ENCODE results near the gene RCN1. TPM values are rescaled to one million over a fixed set of nuclear protein-coding genes. Genes with fewer than 3 reads are reported as not detected.

RCN1 gene
- total and polyA plus RNA-seq, 9 of the 15 experiments (the other 6 are each of a cell fraction or from before 2014, with no cell fraction given), result 2.1 to 8.7 (median 7.2) TPM

DNA sequence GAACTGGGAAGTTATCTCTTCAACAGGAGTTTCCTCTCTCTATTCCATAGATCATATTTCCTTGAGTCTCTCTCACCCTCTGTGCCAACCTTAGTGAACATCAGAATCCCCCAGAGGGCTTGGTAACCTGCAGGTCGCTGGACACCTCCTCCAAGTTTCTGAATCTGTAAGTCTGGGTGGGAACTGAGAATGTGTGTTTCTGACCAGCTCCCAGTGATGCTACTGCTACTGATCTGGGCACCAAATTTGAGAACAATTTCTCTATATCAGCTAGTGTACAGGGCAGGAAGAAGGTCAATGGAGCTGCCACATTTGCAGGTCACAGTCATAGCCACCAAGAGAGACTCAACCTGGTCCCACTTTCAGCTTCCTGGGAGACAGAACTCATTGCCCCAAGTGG lies 62.9 kb downstream of the RCN1 start:
- in situ Hi-C loops (cut with MboI), result loop anchor here (25.0 kb wide), 1 partner anchor 916 kb away; no protein-coding TSS in a partner anchor
- intact Hi-C loops (cut with micrococcal nuclease), result no loop called here
- POLR2A ChIA-PET, result interaction anchor here (1.3 kb wide), 1 partner anchor 9 kb away, joined by 3 read pairs; no protein-coding TSS in a partner anchor
- TF ChIP-seq NONO (IDR thresholded peaks at IDR 0.05; ENCODE audit: low read depth in 2 of 2, low read length in 1 of 2) (no peak), TAL1 (IDR thresholded peaks at IDR 0.05) (no peak), ETS2 (tag; IDR thresholded peaks at IDR 0.05; ENCODE audit: borderline replicate concordance, poor library complexity, severe bottlenecking) (no peak), FOXM1 (IDR thresholded peaks at IDR 0.05; ENCODE audit: low read depth) (no peak), FOXM1 (CRISPR knock-in tag; IDR thresholded peaks at IDR 0.05; ENCODE audit: low read depth) (no peak), NRF1 (conservative IDR thresholded peaks at IDR 0.05 in 1 of 2, IDR thresholded peaks at IDR 0.05 in 1 of 2) (no peak), MECOM (CRISPR knock-in tag; IDR thresholded peaks at IDR 0.05) (no peak), GABPB2 (CRISPR knock-in tag; conservative IDR thresholded peaks at IDR 0.05) (no peak), ZNF239 (CRISPR knock-in tag; IDR thresholded peaks at IDR 0.05) (no peak)
- TF ChIP-seq, protein P1, sequence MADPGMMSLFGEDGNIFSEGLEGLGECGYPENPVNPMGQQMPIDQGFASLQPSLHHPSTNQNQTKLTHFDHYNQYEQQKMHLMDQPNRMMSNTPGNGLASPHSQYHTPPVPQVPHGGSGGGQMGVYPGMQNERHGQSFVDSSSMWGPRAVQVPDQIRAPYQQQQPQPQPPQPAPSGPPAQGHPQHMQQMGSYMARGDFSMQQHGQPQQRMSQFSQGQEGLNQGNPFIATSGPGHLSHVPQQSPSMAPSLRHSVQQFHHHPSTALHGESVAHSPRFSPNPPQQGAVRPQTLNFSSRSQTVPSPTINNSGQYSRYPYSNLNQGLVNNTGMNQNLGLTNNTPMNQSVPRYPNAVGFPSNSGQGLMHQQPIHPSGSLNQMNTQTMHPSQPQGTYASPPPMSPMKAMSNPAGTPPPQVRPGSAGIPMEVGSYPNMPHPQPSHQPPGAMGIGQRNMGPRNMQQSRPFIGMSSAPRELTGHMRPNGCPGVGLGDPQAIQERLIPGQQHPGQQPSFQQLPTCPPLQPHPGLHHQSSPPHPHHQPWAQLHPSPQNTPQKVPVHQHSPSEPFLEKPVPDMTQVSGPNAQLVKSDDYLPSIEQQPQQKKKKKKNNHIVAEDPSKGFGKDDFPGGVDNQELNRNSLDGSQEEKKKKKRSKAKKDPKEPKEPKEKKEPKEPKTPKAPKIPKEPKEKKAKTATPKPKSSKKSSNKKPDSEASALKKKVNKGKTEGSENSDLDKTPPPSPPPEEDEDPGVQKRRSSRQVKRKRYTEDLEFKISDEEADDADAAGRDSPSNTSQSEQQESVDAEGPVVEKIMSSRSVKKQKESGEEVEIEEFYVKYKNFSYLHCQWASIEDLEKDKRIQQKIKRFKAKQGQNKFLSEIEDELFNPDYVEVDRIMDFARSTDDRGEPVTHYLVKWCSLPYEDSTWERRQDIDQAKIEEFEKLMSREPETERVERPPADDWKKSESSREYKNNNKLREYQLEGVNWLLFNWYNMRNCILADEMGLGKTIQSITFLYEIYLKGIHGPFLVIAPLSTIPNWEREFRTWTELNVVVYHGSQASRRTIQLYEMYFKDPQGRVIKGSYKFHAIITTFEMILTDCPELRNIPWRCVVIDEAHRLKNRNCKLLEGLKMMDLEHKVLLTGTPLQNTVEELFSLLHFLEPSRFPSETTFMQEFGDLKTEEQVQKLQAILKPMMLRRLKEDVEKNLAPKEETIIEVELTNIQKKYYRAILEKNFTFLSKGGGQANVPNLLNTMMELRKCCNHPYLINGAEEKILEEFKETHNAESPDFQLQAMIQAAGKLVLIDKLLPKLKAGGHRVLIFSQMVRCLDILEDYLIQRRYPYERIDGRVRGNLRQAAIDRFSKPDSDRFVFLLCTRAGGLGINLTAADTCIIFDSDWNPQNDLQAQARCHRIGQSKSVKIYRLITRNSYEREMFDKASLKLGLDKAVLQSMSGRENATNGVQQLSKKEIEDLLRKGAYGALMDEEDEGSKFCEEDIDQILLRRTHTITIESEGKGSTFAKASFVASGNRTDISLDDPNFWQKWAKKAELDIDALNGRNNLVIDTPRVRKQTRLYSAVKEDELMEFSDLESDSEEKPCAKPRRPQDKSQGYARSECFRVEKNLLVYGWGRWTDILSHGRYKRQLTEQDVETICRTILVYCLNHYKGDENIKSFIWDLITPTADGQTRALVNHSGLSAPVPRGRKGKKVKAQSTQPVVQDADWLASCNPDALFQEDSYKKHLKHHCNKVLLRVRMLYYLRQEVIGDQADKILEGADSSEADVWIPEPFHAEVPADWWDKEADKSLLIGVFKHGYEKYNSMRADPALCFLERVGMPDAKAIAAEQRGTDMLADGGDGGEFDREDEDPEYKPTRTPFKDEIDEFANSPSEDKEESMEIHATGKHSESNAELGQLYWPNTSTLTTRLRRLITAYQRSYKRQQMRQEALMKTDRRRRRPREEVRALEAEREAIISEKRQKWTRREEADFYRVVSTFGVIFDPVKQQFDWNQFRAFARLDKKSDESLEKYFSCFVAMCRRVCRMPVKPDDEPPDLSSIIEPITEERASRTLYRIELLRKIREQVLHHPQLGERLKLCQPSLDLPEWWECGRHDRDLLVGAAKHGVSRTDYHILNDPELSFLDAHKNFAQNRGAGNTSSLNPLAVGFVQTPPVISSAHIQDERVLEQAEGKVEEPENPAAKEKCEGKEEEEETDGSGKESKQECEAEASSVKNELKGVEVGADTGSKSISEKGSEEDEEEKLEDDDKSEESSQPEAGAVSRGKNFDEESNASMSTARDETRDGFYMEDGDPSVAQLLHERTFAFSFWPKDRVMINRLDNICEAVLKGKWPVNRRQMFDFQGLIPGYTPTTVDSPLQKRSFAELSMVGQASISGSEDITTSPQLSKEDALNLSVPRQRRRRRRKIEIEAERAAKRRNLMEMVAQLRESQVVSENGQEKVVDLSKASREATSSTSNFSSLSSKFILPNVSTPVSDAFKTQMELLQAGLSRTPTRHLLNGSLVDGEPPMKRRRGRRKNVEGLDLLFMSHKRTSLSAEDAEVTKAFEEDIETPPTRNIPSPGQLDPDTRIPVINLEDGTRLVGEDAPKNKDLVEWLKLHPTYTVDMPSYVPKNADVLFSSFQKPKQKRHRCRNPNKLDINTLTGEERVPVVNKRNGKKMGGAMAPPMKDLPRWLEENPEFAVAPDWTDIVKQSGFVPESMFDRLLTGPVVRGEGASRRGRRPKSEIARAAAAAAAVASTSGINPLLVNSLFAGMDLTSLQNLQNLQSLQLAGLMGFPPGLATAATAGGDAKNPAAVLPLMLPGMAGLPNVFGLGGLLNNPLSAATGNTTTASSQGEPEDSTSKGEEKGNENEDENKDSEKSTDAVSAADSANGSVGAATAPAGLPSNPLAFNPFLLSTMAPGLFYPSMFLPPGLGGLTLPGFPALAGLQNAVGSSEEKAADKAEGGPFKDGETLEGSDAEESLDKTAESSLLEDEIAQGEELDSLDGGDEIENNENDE (IDR thresholded peaks at IDR 0.05; ENCODE audit: low read depth, low read length), result no peak

More for the DNA sequence above, 62.9 kb downstream of the RCN1 start:
- no peak overlapping the region for H2AFZ ChIP-seq (ENCODE audit: low read depth, low read length)
- no peak for FAIRE-seq
- H3K9ac ChIP-seq (ENCODE audit: insufficient read depth in 1 of 2, low read depth in 2 of 2, low read length in 2 of 2), result no peak overlapping the region
- no TSS peak for BruUV-seq (replicated peaks)
- H3K9me3 ChIP-seq (replicated peaks; ENCODE audit: control insufficient read depth, insufficient read depth, low read depth, low read length), result no peaks in the 10 kb centered on the region
- peaks cover 0 to 4% of the 10 kb centered on the region in 2 experiments; a peak in 1 of 5 replicates for H3K27me3 ChIP-seq (ENCODE audit: control insufficient read depth in 2 of 2, insufficient read depth in 2 of 2, low read length in 2 of 2)
- CTCF ChIA-PET (ENCODE audit: low intra/inter-chr PET ratio), result no interaction called here
- no peaks in the 10 kb centered on the region for H3K79me2 ChIP-seq (ENCODE audit: control insufficient read depth, insufficient read depth, low read length)
- no peaks in the 10 kb centered on the region for H3K4me1 ChIP-seq (replicated peaks in 1 of 2; ENCODE audit: control insufficient read depth in 2 of 2, insufficient read depth in 2 of 2, low read length in 2 of 2)
- DNase-seq (ENCODE audit: extremely low read depth in 1 of 4, low spot score in 3 of 4), result no peak
- WGBS (ENCODE audit: insufficient coverage, low coverage, missing lambda C conversion rate), result 0% methylated on average over 1 of the region's 1 CpG
- H3K4me3 ChIP-seq, result no peak overlapping the region
- no peak overlapping the region for H3K4me2 ChIP-seq (ENCODE audit: insufficient read depth, low read length)
- no peak overlapping the region for H3K27ac ChIP-seq (ENCODE audit: extremely low read depth, low read depth, low read length)
- H4K20me1 ChIP-seq (replicated peaks; ENCODE audit: control insufficient read depth, insufficient read depth, low read length), result no peaks in the 10 kb centered on the region
- no peak for ATAC-seq
- H3K9me1 ChIP-seq (ENCODE audit: control insufficient read depth, insufficient read depth, low read length), result no peaks in the 10 kb centered on the region
- no peaks in the 10 kb centered on the region for H3K36me3 ChIP-seq (ENCODE audit: control insufficient read depth, insufficient read depth, low read length)
